B cell (primary cell): ENCODE measurements around the gene CACNB2. TPM values are rescaled to one million over a fixed set of nuclear protein-coding genes. Genes with fewer than 3 reads are reported as not detected.

Source experiments
- ATAC-seq: fragments of 200-7000 bp; cut with Tn5 transposase; one replicate; pipeline ENCODE4 v1.10.0; 2021; ENCODE audit warnings: low read depth, mild to moderate bottlenecking, moderate number of reproducible peaks, moderate library complexity
- CTCF ChIA-PET: fragments of 350-600 bp; sonication (Branson Sonifier 250); formaldehyde crosslinking; loops from one replicate; lab custom pipeline; 2021; ENCODE audit warnings: antibody characterized with exemption, inconsistent platforms; lab: Charles Lee
- POLR2A ChIA-PET: fragments of 350-600 bp; sonication (Branson Sonifier 250); formaldehyde crosslinking; loops from one replicate; lab custom pipeline; 2021; ENCODE audit warnings: antibody characterized with exemption; lab: Charles Lee
- DNase-seq: peaks from one replicate; pipeline ENCODE4 v3.0.0; 2013
- H2AFZ ChIP-seq: 2 replicates; pipeline ENCODE4 v1.6.1; 2012; ENCODE audit warnings: mild to moderate bottlenecking, low read depth, low read length; ENCODE audit not compliant: insufficient read depth, poor library complexity, severe bottlenecking
- H3K27ac ChIP-seq, 2 donors: 1 replicate in 1 of 2; 2 replicates in 1 of 2; pipeline ENCODE4 v1.5.1; 2012 to 2013; ENCODE audit warnings: low read length in 2 of 2, mild to moderate bottlenecking in 2 of 2, moderate library complexity in 1 of 2
- H3K27me3 ChIP-seq, 4 experiments: fragments of 200-600 bp in 1 of 4; sonication (generic) in 1 of 4; replicated peaks in 1 of 4; 1 replicate in 2 of 4; 2 replicates in 2 of 4; pipeline versions ENCODE4 v1.6.1 to v1.7.0; 2013 to 2016; ENCODE audit warnings: low read length in 3 of 4, mild to moderate bottlenecking in 2 of 4, mixed read lengths in 1 of 4, moderate library complexity in 1 of 4; ENCODE audit not compliant: insufficient read depth in 4 of 4, control insufficient read depth in 3 of 4; ENCODE audit errors: control extremely low read depth in 1 of 4
- H3K36me3 ChIP-seq, 2 experiments: replicated peaks in 1 of 2; 1 replicate in 1 of 2; 2 replicates in 1 of 2; pipeline versions ENCODE4 v1.6.1 to v1.7.1; 2013; ENCODE audit warnings: low read length in 1 of 2; ENCODE audit not compliant: insufficient read depth in 2 of 2, control insufficient read depth in 1 of 2; ENCODE audit errors: control extremely low read depth in 1 of 2, extremely low read depth in 1 of 2
- H3K4me1 ChIP-seq, 2 donors: fragments of 200-600 bp in 1 of 2; sonication (generic) in 1 of 2; 1 replicate in 1 of 2; 2 replicates in 1 of 2; pipeline versions ENCODE4 v1.5.1 to v1.6.1; 2013 to 2017; ENCODE audit warnings: low read length in 2 of 2; ENCODE audit not compliant: control insufficient read depth in 2 of 2, insufficient read depth in 2 of 2
- H3K4me2 ChIP-seq: replicated peaks from 2 replicates; pipeline ENCODE3; 2012; ENCODE audit warnings: mild to moderate bottlenecking, low read depth, low read length; ENCODE audit not compliant: poor library complexity, severe bottlenecking
- H3K4me3 ChIP-seq, 5 experiments: fragments of 200-600 bp in 1 of 5; sonication (generic) in 1 of 5; 1 replicate in 3 of 5; 2 replicates in 2 of 5; pipeline versions ENCODE4 v1.5.1 to v1.7.0; 2011 to 2016; ENCODE audit warnings: low read length in 4 of 5, mild to moderate bottlenecking in 4 of 5, low read depth in 2 of 5, control low read depth in 1 of 5, moderate library complexity in 1 of 5; ENCODE audit not compliant: insufficient read depth in 1 of 5; ENCODE audit errors: control extremely low read depth in 1 of 5, extremely low read depth in 1 of 5
- H3K79me2 ChIP-seq: fragments of 200-600 bp; sonication (generic); one replicate; pipeline ENCODE4 v1.6.0; 2016; ENCODE audit warnings: low read length; ENCODE audit not compliant: control insufficient read depth, insufficient read depth
- H3K9ac ChIP-seq: fragments of 200-600 bp; sonication (generic); 2 replicates; pipeline ENCODE4 v1.6.1; 2017; ENCODE audit warnings: mild to moderate bottlenecking, low read length, moderate library complexity
- H3K9me3 ChIP-seq, 3 donors: one replicate each; pipeline versions ENCODE4 v1.6.1 to v1.7.1; 2013; ENCODE audit warnings: low read length in 2 of 3; ENCODE audit not compliant: control insufficient read depth in 2 of 3, insufficient read depth in 1 of 3; ENCODE audit errors: control extremely low read depth in 1 of 3
- H4K20me1 ChIP-seq: 2 replicates; pipeline ENCODE4 v1.6.0; 2012; ENCODE audit warnings: mild to moderate bottlenecking, low read length; ENCODE audit not compliant: insufficient read depth, control insufficient read depth, poor library complexity, severe bottlenecking
- H3K27ac Mint-ChIP-seq: one replicate; pipeline ENCODE4 v1.8.0; 2021; ENCODE audit warnings: mixed read lengths
- H3K27me3 Mint-ChIP-seq: one replicate; pipeline ENCODE4 v1.8.0; 2021; ENCODE audit warnings: mixed read lengths
- H3K4me1 Mint-ChIP-seq: one replicate; pipeline ENCODE4 v1.8.0; 2021; ENCODE audit warnings: mixed read lengths
- H3K4me3 Mint-ChIP-seq: one replicate; pipeline ENCODE4 v1.8.0; 2021; ENCODE audit warnings: mixed read lengths
- H3K9me3 Mint-ChIP-seq: one replicate; pipeline ENCODE4 v1.8.0; 2022; ENCODE audit warnings: mixed read lengths; ENCODE audit not compliant: insufficient read depth
- CTCF ChIP-seq: fragments of 200-600 bp; IDR thresholded peaks from one replicate; pipeline ENCODE4 v1.8.0; 2022; ENCODE audit warnings: antibody characterized with exemption, mild to moderate bottlenecking
- EZH2 ChIP-seq: IDR thresholded peaks from 2 replicates; pipeline ENCODE4 v1.6.1; 2012; ENCODE audit warnings: borderline replicate concordance, low read depth, mild to moderate bottlenecking, moderate library complexity, low read length; ENCODE audit not compliant: insufficient read depth, poor library complexity, severe bottlenecking
- WGBS: methylation state at CpG from one replicate; pipeline ENCODE4 v1.1.5; 2013; ENCODE audit warnings: missing lambda C conversion rate; ENCODE audit not compliant: insufficient coverage; 5-methylcytosine and 5-hydroxymethylcytosine counted together
- intact Hi-C: fragments of 100-400 bp; cut with micrococcal nuclease; formaldehyde crosslinking; loops from one replicate; pipeline ENCODE4 v1.10.0; 2022
- polyA plus RNA-seq: library from polyadenylated mRNA; depleted of rRNA; stranded (reverse); fragments of >200 nt; gene quantifications from 2 replicates; pipeline ENCODE4 v1.2.3, GENCODE V29; 2012
- total RNA-seq, 2 donors: library from RNA; stranded (reverse); fragments of 120-200 nt in 1 of 2; gene quantifications; 1 replicate in 1 of 2; 2 replicates in 1 of 2; pipeline versions ENCODE4 v1.2.3 to v1.2.4, GENCODE V29; 2013 to 2022

The CACNB2 gene
- total and polyA plus RNA-seq, 2 donors (not counting 1 experiment from before 2014, with no cell fraction given), result not detected

DNA sequence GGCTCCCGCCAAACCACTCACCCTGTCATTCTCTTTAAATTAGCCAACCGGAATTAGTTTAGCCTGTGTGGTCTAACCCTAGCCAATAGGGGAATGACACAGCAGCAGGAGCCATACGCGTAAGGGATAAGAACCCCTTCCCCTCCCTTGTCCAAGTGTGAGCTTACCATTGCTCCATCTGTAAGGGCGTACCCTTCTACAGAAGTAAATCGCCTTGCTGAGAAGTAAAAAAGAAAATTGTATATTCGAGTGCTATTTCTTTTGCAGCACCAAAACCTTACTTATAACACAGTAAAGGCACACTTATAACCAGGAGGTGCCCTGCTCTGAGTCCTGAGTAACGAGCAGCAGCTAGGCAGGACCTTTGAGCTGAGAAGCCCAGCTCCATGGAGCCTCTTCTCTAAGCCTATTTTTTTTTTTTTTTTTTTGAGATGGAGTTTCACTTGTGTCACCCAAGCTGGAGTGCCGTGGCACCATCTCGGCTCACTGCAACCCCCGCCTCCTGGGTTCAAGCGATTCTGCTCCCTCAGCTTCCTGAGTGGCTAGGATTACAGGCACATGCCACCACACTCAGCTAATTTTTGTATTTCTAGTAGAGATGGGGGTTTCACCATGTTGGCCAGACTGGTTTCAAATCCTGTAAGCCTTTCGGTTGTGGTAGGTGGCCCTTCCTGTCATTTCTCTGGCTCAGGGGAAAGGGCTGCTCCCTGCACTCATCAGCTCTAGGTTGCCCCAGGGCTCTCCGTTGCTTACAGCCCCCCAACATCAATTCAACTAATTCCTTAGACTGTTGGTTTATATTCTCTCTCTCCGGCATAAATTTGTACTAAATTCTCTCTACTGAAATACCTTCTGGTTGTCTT, 437.8 kb downstream of the CACNB2 start:
- TF ChIP-seq CTCF, result no peak
- no peak for TF ChIP-seq EZH2
- DNase-seq (no peak), ATAC-seq (no peak)
- H3K4me1 Mint-ChIP-seq, result no peaks in the 10 kb centered on the region
- Histone ChIP-seq H3K4me3 (no peak overlapping the region), H3K79me2 (no peaks in the 10 kb centered on the region), H2AFZ (no peak overlapping the region), H3K9ac (no peak overlapping the region), H3K9me3 (peaks cover 0 to 8% (median 2%) of the 10 kb centered on the region in 3 donors), H3K27me3 (no peaks in the 10 kb centered on the region), H3K27ac (no peak overlapping the region), H3K4me1 (no peaks in the 10 kb centered on the region), H4K20me1 (no peaks in the 10 kb centered on the region), H3K36me3 (peaks cover 2 to 22% of the 10 kb centered on the region in 2 experiments), H3K4me2 (no peak overlapping the region)
- WGBS, result 83% methylated on average over 6 of the region's 15 CpGs
- ChIA-PET POLR2A (no interaction called here), CTCF (no interaction called here)
- H3K27me3 Mint-ChIP-seq, result no peaks in the 10 kb centered on the region
- no peak overlapping the region for H3K4me3 Mint-ChIP-seq
- peaks cover 9% of the 10 kb centered on the region for H3K9me3 Mint-ChIP-seq
- no peak overlapping the region for H3K27ac Mint-ChIP-seq
- intact Hi-C loops, result no loop called here

DNA sequence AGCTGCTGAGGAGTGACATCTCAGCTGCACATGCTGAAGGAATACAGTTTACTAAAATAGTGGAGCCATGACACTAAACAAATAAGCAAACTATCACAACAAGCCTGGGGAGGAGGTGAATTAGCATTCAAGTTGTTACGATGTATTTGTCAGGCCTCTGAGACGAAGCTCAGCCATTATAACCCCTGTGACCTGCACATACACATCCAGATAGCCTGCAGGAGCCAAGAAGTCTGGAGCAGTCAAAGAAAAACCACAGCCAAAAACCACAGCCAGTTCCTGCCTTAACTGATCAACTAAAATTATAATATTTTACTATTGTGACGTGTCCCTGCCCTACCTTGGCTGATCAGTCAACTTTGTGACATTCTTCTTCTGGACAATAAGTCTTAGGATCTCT, 442.6 kb downstream of the CACNB2 start:
- TF ChIP-seq EZH2 (no peak), CTCF (no peak)
- H3K4me3 Mint-ChIP-seq, result no peak overlapping the region
- ChIA-PET CTCF (no interaction called here), POLR2A (no interaction called here)
- H3K4me1 Mint-ChIP-seq, result no peaks in the 10 kb centered on the region
- ATAC-seq (no peak), DNase-seq (no peak)
- H4K20me1 ChIP-seq, result no peaks in the 10 kb centered on the region
- no peak overlapping the region for H2AFZ ChIP-seq
- no peak overlapping the region for H3K27ac Mint-ChIP-seq
- H3K9ac ChIP-seq, result no peak overlapping the region
- H3K27me3 ChIP-seq, result no peaks in the 10 kb centered on the region
- no peak overlapping the region for H3K4me3 ChIP-seq
- no peaks in the 10 kb centered on the region for H3K4me1 ChIP-seq
- peaks cover 2 to 32% of the 10 kb centered on the region in 2 experiments for H3K36me3 ChIP-seq
- 14% methylated on average over 1 of the region's 3 CpGs for WGBS
- intact Hi-C loops, result no loop called here
- H3K27ac ChIP-seq, result no peak overlapping the region
- H3K9me3 ChIP-seq, result peaks cover 2 to 14% (median 3%) of the 10 kb centered on the region in 3 donors
- no peaks in the 10 kb centered on the region for H3K27me3 Mint-ChIP-seq
- H3K79me2 ChIP-seq, result no peaks in the 10 kb centered on the region
- H3K4me2 ChIP-seq, result no peak overlapping the region
- H3K9me3 Mint-ChIP-seq, result peaks cover 3% of the 10 kb centered on the region
